RPMI7951 (cell line): ENCODE measurements around the gene EML3. TPM values are rescaled to one million over a fixed set of nuclear protein-coding genes. Genes with fewer than 3 reads are reported as not detected.
"Not testable (repeated sequence)": the region's sequence is repeated elsewhere in the genome, so short reads cannot be mapped to it uniquely, and the experiment has no call there.

Source experiments
- DNase-seq: peaks from one replicate; pipeline ENCODE4 v3.0.0-alpha.2; 2012; ENCODE audit warnings: low read depth
- total RNA-seq: library from RNA; depleted of rRNA; stranded (reverse); fragments of >200 nt; shearing (Covaris generic); gene quantifications from 2 replicates; pipeline ENCODE4 v1.2.3, GENCODE V29; 2014

The EML3 gene
- total RNA-seq, 1 experiment from 2014 or later = 7.1 TPM

DNA sequence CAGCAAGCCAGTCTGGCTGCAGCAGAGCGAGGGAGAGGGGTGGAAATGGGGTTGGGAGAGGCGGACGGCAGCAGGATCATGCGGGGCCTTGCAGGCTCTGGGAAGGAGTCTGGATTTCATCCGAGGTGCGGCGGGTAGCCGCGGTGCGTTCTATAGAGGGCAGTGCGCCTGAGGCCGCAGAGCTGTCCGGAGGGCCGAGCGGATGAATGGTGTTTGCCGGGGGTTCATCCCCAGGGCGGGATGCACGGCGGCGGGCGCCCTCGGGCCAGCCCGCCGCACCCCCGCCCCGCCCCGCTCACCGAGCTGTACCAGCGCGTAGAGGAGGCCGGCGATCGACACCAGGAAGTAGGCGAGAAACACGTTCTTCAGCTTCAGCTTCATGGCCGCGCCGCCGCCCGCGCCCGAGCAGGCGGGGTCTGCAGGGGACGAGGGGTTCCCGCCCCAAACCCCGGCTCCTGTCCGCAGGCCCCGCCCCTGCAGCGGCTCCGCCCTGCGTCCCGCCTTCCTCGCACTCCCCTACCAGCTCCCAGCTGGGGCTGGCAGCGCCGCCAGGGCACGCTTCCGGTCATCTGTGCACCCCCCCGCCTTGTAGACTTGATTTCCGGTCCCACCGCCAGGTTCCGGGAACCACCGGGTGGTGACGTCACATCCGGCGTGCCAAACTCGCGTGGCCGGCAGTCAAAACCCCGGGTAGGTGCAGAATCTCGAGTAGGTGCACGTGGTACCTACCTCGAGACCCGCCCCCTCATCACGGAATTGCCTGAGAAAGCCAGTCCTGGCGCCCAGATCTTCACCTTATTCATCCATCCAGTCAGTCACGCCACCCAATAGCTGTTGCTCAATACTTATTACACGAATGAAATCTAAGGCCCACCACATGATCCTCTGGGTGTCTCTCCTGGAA, 9.2 kb upstream of the EML3 start, which contains the start of gene B3GAT3:
Gene B3GAT3 (minus strand): TSS at position 420 of the 904 bp plus-strand sequence. CDS start 39 bp downstream, at position 381.
- peak; percentile 98 for DNase-seq

DNA sequence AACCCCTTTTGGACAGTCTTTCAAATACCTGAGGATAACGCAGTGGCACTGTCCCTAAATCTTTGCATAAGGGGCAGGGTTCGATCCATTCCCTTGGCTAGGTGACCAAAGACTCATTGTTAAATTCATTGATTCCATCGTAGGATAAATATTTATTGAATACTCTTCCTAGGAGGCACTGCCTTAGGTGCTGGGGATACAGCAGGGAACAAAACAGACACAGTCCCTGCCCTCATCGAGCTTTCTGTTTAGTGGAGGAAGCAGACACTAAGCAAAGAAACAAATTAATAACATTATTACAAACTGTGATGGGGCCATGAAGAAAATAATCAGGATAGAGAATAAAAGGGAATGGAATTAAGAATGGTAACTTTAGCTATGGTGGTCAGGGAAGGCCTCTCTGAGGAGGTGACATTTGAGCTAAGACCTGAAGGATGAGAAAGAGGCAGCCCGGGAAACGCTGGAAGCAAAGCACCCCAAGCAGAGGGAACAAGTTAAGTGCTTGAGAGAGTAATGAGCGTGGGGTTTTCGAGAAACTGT, 8.5 kb upstream of the EML3 start:
- no peak for DNase-seq

DNA sequence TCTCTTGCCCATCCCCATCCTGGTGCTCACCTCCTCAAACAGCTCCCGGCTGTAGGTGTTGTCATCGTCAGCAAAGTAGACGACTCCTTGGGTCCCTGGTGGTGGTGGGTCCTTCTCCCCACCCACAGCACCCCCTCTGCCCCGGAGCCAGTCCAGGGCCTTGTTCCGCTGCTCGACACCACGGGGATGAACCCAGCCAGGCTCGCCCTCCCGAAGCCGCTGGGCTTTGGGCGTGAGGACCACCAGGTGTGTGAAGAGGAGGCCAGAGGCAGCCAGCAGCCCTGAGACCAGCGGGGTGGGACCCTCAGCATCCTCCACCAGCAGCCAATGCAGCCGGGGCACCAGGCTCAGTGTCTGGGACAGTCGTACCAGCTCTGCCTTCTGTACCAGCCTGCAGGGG, 4.4 kb upstream of the EML3 start:
- not testable (repeated sequence) for DNase-seq

DNA sequence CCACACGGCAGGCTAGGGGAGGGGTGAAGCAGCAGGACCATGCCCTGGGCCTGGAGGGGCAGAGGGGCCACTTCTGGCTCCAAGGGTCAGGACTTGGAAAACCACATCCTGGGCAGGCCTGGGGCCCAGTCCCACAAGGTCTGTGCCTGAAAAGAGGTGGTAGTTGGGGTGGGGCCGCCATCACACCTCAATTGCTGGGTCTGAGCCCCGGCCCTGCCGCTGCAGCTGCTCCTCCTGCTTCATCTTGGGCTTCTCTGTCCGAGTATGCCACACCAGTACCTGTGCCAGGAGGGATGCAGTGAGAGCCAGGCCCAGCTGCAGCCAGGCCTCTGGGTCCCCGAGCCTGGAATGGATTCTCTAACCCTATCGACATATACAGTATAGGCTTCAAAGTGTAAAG, 2.9 kb upstream of the EML3 start:
- no peak for DNase-seq

DNA sequence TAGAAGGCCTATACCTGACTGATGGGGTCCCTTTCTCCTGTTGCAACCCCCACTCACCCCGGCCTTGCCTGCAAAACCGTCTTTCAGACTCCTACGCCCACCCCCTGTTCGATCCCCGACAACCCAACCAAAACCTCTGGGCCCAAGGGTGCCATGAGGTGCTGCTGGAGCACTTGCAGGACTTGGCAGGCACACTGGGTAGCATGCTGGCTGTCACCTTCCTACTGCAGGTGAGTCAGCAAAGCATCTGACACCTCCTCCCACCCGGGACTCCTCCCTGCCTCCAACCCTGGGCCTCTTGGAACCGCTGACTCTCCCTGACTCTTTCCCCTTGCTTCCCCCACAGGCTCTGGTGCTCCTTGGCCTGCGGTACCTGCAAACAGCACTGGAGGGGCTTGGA, 1.7 kb upstream of the EML3 start:
- no peak for DNase-seq

DNA sequence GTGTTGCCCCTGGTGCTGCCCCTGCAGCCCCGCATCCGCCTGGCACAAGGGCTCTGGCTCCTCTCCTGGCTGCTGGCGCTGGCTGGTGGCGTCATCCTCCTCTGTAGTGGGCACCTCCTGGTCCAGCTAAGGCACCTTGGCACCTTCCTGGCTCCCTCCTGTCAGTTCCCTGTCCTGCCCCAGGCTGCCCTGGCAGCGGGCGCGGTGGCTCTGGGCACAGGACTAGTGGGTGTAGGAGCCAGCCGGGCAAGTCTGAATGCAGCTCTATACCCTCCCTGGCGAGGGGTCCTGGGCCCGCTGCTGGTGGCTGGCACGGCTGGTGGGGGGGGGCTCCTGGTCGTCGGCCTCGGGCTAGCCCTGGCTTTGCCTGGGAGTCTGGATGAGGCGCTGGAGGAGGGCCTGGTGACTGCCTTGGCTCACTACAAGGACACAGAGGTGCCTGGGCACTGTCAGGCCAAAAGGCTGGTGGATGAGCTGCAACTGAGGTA, 760 bp upstream of the EML3 start:
- no peak for DNase-seq

DNA sequence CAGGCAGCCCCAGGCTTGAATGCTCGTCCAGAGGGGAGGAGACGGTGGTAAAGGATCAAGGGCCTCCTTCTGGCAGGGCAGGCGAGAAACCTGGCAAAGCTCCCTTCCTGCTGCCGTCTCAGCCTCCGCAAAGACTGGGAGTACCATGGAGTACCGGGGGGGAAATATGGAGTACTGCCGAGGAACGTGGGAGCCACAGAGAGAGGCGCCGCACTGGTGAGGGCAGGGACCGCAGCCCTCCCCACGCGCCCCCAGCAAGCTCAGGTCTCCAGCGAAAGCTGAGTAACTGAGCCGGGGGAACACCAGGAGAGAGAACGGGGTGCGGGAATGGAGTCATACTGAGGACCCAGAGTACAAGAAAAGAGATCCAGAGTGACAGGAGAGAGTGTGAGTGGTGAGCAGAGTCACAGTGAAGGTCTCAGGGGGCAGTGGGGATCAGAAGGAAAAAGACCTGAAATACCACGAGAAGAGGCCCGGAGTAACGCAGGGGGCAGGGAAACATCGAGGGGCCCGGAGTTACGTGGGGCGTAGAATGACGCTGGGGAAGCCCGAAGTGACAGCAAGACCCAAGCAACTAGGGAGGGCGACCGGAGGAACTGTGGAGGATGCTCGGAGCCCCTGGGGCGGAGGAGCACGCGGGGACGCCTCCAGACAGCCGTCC, 740 bp downstream of the EML3 start:
- peak; percentile 77 for DNase-seq

DNA sequence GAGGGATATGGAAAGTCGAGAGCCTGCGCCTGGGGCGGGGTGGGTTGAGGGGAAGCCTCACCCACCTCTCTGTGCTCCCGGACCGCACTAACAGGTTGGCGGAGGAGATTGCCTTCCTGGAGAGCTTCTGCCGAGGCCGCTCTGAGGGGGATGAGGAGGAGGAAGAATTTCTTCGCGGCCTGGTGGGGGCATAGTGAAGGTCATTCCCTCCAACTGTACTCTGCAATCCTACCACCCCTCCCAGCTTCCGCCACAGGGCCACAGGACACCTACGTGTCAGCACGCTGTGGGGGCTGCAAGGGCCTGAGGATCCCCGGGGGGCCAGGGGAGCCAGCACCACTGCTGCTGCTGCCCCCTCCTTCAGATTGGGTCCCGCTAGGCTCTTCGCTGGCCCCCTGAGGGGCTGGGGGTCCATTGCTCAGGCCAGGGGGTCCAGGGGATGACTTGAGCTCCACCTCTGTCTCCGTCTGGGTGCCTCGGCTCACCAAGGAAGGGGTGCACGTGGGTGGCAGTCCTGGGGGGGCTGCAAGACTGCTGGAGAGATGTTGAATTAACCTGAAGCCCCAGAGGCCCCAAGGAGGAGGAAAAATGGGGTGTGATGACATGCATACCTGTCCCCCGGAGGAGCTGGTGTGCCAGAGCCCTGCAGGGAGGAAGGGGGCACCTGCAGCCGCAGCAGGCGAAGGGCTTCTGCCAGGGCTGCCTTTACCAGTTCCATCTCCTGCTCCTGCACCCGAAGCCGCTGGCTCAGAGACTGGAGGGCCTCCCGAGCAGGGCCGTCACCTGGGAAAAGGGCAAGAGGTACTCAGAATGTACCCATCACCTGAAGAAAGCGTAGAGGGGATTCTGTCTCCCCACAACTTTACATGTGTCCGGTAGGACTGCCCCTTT, 1.5 kb downstream of the EML3 start:
- no peak for DNase-seq

DNA sequence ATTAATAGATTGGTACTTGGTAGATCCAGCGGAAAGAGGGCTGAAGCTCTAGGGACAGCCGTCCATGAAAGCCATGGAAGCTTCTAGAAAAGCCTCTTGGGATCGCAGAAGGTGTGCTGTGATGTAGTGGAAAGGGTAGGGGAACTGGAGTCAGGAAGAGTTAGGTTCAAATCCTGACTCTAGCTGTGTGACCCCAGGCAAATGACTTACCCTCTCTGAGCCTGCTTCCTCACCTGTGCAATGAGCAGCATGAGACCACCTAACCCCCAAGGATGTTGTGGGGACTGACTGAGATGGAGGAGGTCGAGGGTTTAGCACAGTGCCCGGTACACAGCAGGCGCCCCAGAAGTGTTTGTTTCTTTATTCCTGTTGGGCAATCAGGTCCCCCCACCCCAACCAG, 2.2 kb downstream of the EML3 start:
- DNase-seq = no peak

DNA sequence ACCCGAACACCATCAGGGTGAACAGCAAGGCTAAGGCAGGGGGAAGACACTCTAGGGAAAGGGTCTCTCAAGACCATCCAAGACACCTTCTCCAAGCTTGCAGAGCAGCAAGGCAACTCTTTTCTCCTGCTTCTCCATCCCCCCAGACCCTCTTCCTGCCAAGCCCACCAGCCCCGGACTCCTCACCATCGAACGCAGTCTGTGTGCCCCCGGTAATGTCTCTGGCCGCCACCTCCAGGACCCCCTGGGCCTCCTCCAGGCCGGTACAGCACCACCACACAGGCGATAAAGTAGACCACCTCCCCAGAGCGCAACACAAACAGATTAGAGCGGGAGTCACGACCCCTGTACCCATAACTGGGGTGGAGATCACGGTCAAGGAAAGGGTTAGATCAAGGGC, 3.8 kb downstream of the EML3 start:
- DNase-seq = no peak

DNA sequence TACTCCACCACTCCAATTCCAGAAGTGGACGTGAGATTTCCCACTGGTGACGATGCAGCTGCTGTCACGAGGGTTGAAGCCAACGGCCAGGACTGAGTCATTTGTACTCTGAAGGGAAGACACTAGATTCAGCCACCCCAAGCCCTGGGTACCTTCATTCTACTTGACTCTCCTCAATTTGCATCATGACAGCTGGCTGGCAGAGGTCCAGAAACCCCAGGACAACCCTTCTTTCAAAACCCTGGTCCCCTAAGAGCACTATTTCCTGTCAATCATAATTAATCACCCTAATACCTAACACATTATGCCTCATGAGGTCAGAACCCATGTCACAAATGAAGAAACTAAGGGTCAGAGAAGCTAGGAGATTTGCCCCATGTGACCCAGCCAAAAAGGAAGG, 4.9 kb downstream of the EML3 start:
- no peak for DNase-seq

DNA sequence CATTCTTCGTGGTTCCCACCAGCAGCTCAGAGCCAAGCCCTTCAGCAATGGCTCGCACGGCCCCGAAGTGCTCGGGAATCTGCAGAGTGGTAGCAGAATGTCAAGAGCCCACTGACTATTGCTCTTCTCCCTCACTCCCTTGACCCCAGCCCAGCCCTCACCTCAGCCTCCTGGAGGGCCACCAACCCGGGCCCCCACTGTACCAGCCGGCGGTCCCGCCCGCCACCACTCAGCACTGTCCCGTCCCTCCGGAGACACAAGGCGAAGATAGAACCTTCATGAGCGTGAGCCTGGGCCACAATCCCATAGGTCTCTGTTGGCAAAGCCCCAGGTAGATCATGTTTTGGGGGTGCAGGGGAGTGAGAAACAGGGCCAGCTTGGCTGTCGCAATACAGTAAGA, 6.7 kb downstream of the EML3 start:
- no peak for DNase-seq

DNA sequence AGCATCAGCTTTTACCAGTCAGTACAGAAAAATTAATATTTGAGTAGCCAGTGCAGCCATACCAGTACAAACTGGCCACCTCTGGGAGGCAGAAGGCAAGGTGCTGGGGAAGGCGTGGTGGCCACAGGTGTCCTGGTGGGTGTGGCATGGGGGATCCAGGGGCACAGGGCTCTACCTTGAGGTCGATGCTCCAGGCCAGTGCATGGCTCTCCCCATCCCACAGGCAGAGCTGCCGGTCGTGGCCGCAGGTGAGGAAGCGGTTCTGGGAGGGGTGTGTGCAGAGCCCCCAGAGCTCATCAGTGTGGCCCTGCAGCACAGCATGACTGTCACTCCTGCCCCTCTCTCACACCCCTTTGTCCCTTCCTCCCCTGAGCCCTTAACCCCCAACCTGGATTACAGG, 7.1 kb downstream of the EML3 start:
- DNase-seq = no peak

DNA sequence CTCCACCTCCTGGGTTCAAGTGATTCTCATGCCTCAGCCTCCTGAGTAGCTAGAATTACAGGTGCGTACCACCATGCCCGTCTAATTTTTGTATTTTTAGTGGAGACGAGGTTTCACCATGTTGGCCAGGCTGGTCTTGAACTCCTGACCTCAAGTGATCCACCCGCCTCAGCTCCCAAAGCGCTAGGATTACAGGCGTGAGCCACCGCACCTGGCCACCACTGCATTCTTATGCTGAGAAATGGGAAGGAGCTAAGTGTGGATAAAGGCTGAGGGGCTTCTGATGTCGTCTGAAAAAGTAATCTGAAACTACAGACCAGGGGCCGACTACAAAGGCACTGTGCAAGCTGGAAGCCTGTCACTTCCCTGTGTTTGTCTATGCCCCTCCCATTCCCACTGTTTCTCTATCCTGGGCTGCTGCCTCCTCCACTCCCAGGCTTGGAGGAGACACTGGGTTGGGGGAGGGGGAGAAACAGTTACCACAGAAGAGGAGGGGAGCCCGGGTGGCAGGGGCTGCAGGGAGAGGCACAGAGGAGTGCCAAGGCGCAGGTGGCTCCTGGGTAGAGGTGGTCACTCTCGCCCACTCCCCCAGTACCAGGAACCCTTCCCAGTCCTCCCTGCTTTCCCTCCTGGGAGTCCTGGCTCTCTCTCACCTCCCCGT, 8.0 kb downstream of the EML3 start:
- no peak for DNase-seq

DNA sequence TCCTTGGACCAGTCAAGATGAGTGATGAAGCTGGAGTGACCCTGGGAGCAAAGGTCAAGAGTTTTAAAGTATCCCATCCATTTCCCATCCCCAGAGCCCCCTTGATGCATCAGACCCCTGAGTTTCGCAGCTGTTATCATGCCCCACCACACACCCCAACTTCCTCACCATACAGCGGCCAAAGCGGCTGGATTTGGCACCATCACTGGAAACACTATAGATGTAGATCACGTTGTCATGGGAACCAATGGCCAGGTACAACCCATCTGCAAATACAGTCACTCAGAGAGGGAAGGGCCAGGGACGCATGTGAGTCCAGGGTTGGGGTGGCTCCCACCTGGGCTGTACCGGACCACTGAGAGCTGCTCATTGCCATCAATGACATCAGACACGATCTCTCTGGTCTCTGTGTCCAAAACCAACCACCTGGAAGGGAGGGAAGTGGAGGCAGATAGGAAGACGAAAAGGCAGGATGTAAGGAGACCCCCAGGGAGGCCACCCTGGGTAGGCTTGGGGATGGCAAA, 8.7 kb downstream of the EML3 start:
- DNase-seq = no peak

DNA sequence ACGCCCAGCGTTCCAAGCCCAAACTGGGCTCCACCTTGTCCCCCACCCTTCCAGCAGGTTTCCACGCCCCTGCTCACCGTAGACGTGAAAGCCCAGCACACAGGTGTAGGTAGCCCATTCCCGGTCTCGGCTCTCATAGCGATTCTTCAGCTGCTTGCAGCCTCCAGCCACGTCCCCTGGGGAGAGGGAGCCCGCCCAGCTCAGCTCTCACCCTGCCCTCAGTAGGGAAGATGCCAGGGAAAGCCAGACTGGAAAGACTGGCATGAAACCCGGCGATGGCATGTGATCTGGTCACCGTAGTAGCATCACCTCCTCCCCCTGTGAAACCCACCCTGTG, 9.5 kb downstream of the EML3 start:
- DNase-seq = no peak

DNA sequence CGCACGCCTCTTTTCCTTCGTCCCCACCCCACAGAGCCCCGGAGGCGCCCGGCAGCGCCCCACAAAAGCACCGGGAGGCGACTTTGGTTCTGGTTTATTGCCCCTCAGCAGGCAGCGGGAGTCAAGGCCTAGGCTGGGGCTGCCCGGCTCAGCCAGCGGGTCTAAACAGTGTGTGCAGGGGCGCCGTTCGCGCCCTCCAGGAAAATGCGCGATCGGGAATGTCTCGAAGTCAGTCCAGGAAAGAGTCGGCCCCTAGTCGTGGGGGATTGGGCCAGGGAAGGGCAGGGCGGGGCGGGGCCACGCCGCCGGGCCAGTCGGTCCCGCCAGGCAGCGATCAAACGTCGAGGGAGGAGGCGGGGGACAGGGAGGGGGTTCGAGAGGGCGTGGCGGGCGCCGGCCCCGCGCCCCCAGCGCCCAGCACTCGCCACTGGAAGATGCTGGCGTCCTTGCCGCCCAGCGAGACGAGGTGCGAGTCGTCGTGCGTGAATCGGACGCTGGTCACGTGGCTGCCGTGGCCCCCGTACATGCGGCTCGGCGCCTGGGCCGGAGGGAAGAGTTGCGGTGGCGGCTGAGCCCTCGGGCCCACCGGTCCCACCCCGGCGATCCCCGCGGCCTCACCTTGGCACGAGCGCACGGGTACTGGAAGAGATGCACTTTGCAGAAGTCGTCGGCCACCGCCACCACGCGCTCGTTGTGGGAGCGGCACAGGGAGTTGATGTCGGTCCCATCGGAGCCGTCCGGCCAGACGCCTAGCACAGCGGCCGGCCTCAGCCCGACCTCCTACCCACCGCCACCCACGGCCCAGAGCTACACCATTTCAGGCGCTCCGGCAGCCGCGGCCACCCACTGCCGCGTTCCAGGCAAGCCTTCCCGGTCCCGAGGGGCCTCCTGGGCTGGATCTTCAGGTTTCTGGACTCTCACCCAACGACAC, 10.2 kb downstream of the EML3 start:
- peak; percentile 80 for DNase-seq

DNA sequence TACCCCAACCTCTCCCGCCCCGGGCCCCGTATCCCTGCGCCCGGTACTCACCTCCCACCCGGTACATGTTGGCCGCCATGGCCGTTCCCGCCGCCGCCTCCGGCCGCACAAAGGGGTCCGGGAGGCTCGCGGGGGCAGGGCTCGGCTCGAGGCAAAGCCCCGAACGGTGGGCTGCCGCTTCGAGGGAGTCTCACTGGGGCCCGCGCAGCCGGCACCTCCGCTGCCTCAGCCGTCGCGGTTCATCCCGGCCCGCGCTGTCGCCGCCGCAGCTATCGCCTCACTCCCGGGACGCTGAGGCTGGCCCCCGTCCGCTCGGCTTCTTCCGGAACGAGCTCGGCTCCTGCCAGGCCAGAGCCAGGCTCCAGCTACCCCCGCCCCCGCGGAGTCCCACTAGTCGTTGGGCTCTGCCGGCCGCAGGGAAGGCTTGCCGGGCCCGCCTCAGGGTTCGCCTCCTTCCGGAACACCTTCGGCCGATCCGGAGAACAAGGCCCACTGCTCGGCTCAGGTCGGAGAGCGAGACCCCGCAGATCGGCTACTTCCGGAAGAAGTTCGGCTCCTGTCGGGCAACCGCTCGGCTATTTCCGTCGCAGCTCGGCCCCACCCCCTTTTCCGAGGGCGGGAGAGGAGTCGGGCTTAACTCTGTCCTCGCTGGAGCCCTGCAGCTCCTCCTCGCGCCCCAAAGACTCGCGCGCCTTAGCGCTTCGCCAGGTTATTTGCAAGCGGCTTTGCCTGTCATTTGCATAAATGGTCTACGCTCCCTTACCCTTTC, 11.0 kb downstream of the EML3 start, which contains the start of gene MTA2:
Gene MTA2 (minus strand): TSS at position 494 of the 769 bp plus-strand sequence. CDS start 415 bp downstream, at position 79.
- DNase-seq = peak; percentile 96

DNA sequence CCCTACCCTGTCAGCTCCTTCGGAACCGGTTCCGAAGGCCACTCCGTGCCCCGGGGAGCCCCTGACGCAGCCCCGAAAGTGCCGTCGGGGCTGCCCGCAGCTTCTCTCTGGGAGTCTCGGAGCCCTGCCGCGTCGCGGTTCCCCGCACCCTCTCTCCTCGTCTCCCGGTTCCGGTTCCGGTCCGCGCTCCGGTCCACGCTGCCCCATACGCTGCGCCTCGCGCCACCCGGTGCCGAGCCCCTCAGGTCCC, 11.5 kb downstream of the EML3 start:
- DNase-seq = peak; percentile 40
